22Rv1 (cell line): ENCODE data around the gene KBTBD3.

Experiments
- CTCF ChIP-seq: fragments of 450-650 bp; IDR thresholded peaks from 2 replicates; pipeline ENCODE4 v1.5.1; 2017; ENCODE audit warnings: mild to moderate bottlenecking
- ZFX ChIP-seq: fragments of 450-650 bp; IDR thresholded peaks from 2 replicates; pipeline ENCODE4 v1.6.1; 2017; ENCODE audit warnings: antibody characterized with exemption, borderline replicate concordance

DNA sequence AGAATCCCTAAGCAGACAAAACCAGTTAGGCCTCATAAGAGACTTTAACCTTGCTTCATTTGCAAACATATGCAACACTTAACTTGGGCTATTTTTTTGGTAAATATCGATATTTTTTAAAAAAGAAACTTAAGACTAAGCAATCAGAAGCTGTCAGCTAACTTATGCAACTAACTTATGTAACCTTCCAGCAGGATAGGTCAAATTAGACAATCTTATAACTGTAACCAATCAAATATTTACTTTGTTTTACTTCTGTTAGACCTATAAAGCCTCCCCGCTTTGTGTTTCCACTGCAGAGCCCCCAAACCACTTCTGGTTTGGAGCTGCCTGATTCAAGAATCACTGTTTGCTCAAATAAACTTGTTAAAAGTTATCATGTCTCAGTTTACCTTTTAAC lies 63.1 kb downstream of the KBTBD3 start:
- TF ChIP-seq CTCF (no peak), ZFX (no peak)
